Nephron (organoid): ENCODE data around the gene TMEM132A.

Experiments used
- H3K27ac Mint-ChIP-seq, 3 experiments: 2 replicates each; pipeline ENCODE4 v1.8.0; 2020; ENCODE audit warnings: mixed read lengths in 3 of 3, mild to moderate bottlenecking in 2 of 3, moderate library complexity in 1 of 3
- H3K27me3 Mint-ChIP-seq: 2 replicates; pipeline ENCODE4 v1.8.0; 2021; ENCODE audit warnings: low read depth, mild to moderate bottlenecking, moderate library complexity, mixed read lengths
- H3K36me3 Mint-ChIP-seq: 2 replicates; pipeline ENCODE4 v1.8.0; 2020; ENCODE audit warnings: low read depth, mixed read lengths
- H3K4me1 Mint-ChIP-seq: 2 replicates; pipeline ENCODE4 v1.8.0; 2020; ENCODE audit warnings: mixed read lengths
- H3K4me3 Mint-ChIP-seq, 3 experiments: 2 replicates each; pipeline ENCODE4 v1.8.0; 2020; ENCODE audit warnings: mild to moderate bottlenecking in 3 of 3, mixed read lengths in 3 of 3, moderate library complexity in 2 of 3
- H3K9me3 Mint-ChIP-seq: 2 replicates; pipeline ENCODE4 v1.8.0; 2020; ENCODE audit warnings: mixed read lengths
- CTCF ChIP-seq, 3 experiments: fragments of 200-600 bp; sonication (generic); IDR thresholded peaks; one replicate each; pipeline ENCODE4 v1.5.0; 2021; ENCODE audit warnings: antibody characterized with exemption in 3 of 3; ENCODE audit not compliant: unreplicated experiment in 3 of 3

Gene TMEM132A

GRCh38 chr11:60879104-60879503, 45.2 kb upstream of the TMEM132A start:
- peak overlapping the region in 2 of 3 experiments; percentile 6 to 78 for H3K27ac Mint-ChIP-seq
- peaks cover 5% of the 10 kb centered on the region for H3K27me3 Mint-ChIP-seq
- peaks cover 50% of the 10 kb centered on the region for H3K4me1 Mint-ChIP-seq
- TF ChIP-seq CTCF (IDR thresholded peaks at IDR 0.05; ENCODE audit: unreplicated experiment in 3 of 3): no peak
- H3K4me3 Mint-ChIP-seq: no peak overlapping the region
- H3K9me3 Mint-ChIP-seq: peaks cover 2% of the 10 kb centered on the region
- peaks cover 29% of the 10 kb centered on the region for H3K36me3 Mint-ChIP-seq

GRCh38 chr11:60879971-60880588, 44.2 kb upstream of the TMEM132A start:
- Mint-ChIP-seq H3K4me3 (peak overlapping the region in 1 of 3 experiments; percentile 12), H3K36me3 (peaks cover 34% of the 10 kb centered on the region), H3K4me1 (peaks cover 42% of the 10 kb centered on the region), H3K27ac (peak overlapping the region in 2 of 3 experiments; percentile 76 to 78), H3K27me3 (peaks cover 5% of the 10 kb centered on the region), H3K9me3 (peaks cover 2% of the 10 kb centered on the region)
- no peak for TF ChIP-seq CTCF (IDR thresholded peaks at IDR 0.05; ENCODE audit: unreplicated experiment in 3 of 3)

GRCh38 chr11:60880643-60881282, 43.5 kb upstream of the TMEM132A start:
- H3K36me3 Mint-ChIP-seq: peaks cover 40% of the 10 kb centered on the region
- H3K27ac Mint-ChIP-seq: peak overlapping the region; percentile 27 to 87 (median 78)
- peaks cover 2% of the 10 kb centered on the region for H3K9me3 Mint-ChIP-seq
- peaks cover 5% of the 10 kb centered on the region for H3K27me3 Mint-ChIP-seq
- H3K4me1 Mint-ChIP-seq: peaks cover 42% of the 10 kb centered on the region
- TF ChIP-seq CTCF (IDR thresholded peaks at IDR 0.05; ENCODE audit: unreplicated experiment in 3 of 3): no peak
- H3K4me3 Mint-ChIP-seq: peak overlapping the region in 2 of 3 experiments; percentile 13 to 60

GRCh38 chr11:60887556-60887955, 36.7 kb upstream of the TMEM132A start:
- peak; percentile 25 to 40 (median 38) for TF ChIP-seq CTCF (IDR thresholded peaks at IDR 0.05; ENCODE audit: unreplicated experiment in 3 of 3)
- peaks cover 4% of the 10 kb centered on the region for H3K9me3 Mint-ChIP-seq
- H3K36me3 Mint-ChIP-seq: peaks cover 56% of the 10 kb centered on the region

GRCh38 chr11:60889869-60890311, 34.4 kb upstream of the TMEM132A start:
- H3K4me3 Mint-ChIP-seq: no peak overlapping the region

More at GRCh38 chr11:60887556-60887955, 36.7 kb upstream of the TMEM132A start:
- H3K27me3 Mint-ChIP-seq: no peaks in the 10 kb centered on the region
- H3K4me1 Mint-ChIP-seq: no peaks in the 10 kb centered on the region
- no peak overlapping the region for H3K27ac Mint-ChIP-seq
- no peak overlapping the region for H3K4me3 Mint-ChIP-seq

More at GRCh38 chr11:60889869-60890311, 34.4 kb upstream of the TMEM132A start:
- no peaks in the 10 kb centered on the region for H3K27me3 Mint-ChIP-seq
- no peak for TF ChIP-seq CTCF (IDR thresholded peaks at IDR 0.05; ENCODE audit: unreplicated experiment in 3 of 3)
- peaks cover 53% of the 10 kb centered on the region for H3K36me3 Mint-ChIP-seq
- no peaks in the 10 kb centered on the region for H3K4me1 Mint-ChIP-seq
- H3K9me3 Mint-ChIP-seq: peaks cover 2% of the 10 kb centered on the region
- H3K27ac Mint-ChIP-seq: no peak overlapping the region
